ENCODE data around the gene HBA2.

HBA2 gene

GRCh38 chr16:133716-134115, 39.0 kb upstream of the HBA2 start:
- Histone ChIP-seq H3K36me3 (replicated peaks) (no peaks in the 10 kb centered on the region), H3K27ac (no peak overlapping the region), H3K27me3 (replicated peaks) (no peaks in the 10 kb centered on the region), H3K4me3 (ENCODE audit: low read depth, low read length) (no peak overlapping the region)
- TF ChIP-seq CTCF (IDR thresholded peaks at IDR 0.05; ENCODE audit: low read depth, low read length, missing control alignments) = no peak
- no peak for DNase-seq
- in situ Hi-C loops (cut with HindIII; ENCODE audit: low pct_ligation_motif_present, low sequenced_read_pairs) = no loop called here

- peak; percentile 1 for DNase-seq
- Histone ChIP-seq H3K36me3 (replicated peaks) (no peaks in the 10 kb centered on the region), H3K27ac (peak overlapping the region; percentile 17), H3K4me3 (ENCODE audit: low read depth, low read length) (peak overlapping the region; percentile 69), H3K27me3 (replicated peaks) (no peaks in the 10 kb centered on the region)
- in situ Hi-C loops (cut with HindIII; ENCODE audit: low pct_ligation_motif_present, low sequenced_read_pairs) = no loop called here
- TF ChIP-seq CTCF (IDR thresholded peaks at IDR 0.05; ENCODE audit: low read depth, low read length, missing control alignments) = no peak
These were observed 34.6 kb upstream of the HBA2 start for GRCh38 chr16:138049-138417.

GRCh38 chr16:140175-140857, 32.4 kb upstream of the HBA2 start:
- no peak for TF ChIP-seq CTCF (IDR thresholded peaks at IDR 0.05; ENCODE audit: low read depth, low read length, missing control alignments)
- in situ Hi-C loops (cut with HindIII; ENCODE audit: low pct_ligation_motif_present, low sequenced_read_pairs) = no loop called here
- DNase-seq = no peak
- no peaks in the 10 kb centered on the region for H3K27me3 ChIP-seq (replicated peaks)
- H3K36me3 ChIP-seq (replicated peaks) = no peaks in the 10 kb centered on the region
- no peak overlapping the region for H3K4me3 ChIP-seq (ENCODE audit: low read depth, low read length)
- no peak overlapping the region for H3K27ac ChIP-seq

- Histone ChIP-seq H3K27me3 (replicated peaks) (no peaks in the 10 kb centered on the region), H3K27ac (no peak overlapping the region), H3K36me3 (replicated peaks) (no peaks in the 10 kb centered on the region), H3K4me3 (ENCODE audit: low read depth, low read length) (no peak overlapping the region)
- no peak for TF ChIP-seq CTCF (IDR thresholded peaks at IDR 0.05; ENCODE audit: low read depth, low read length, missing control alignments)
- DNase-seq = no peak
- in situ Hi-C loops (cut with HindIII; ENCODE audit: low pct_ligation_motif_present, low sequenced_read_pairs) = no loop called here
These were observed 30.2 kb upstream of the HBA2 start for GRCh38 chr16:142405-142967.

GRCh38 chr16:143047-143446, 29.6 kb upstream of the HBA2 start:
- no peak for TF ChIP-seq CTCF (IDR thresholded peaks at IDR 0.05; ENCODE audit: low read depth, low read length, missing control alignments)
- Histone ChIP-seq H3K27ac (no peak overlapping the region), H3K4me3 (ENCODE audit: low read depth, low read length) (no peak overlapping the region), H3K36me3 (replicated peaks) (no peaks in the 10 kb centered on the region), H3K27me3 (replicated peaks) (no peaks in the 10 kb centered on the region)
- in situ Hi-C loops (cut with HindIII; ENCODE audit: low pct_ligation_motif_present, low sequenced_read_pairs) = no loop called here
- DNase-seq = no peak

- in situ Hi-C loops (cut with HindIII; ENCODE audit: low pct_ligation_motif_present, low sequenced_read_pairs) = no loop called here
- peak; percentile 2 for DNase-seq
- no peaks in the 10 kb centered on the region for H3K36me3 ChIP-seq (replicated peaks)
- H3K27me3 ChIP-seq (replicated peaks) = no peaks in the 10 kb centered on the region
- H3K27ac ChIP-seq = no peak overlapping the region
- H3K4me3 ChIP-seq (ENCODE audit: low read depth, low read length) = no peak overlapping the region
- TF ChIP-seq CTCF (IDR thresholded peaks at IDR 0.05; ENCODE audit: low read depth, low read length, missing control alignments) = no peak
These were observed 29.2 kb upstream of the HBA2 start for GRCh38 chr16:143456-143855.

Measured in brain microvascular endothelial cell (primary cell).